Mesenchymal stem cell (in vitro differentiated cells and primary cell): ENCODE data around the gene CCDC68.
"Not testable (repeated sequence)": the region's sequence is repeated elsewhere in the genome, so short reads cannot be mapped to it uniquely, and the experiment has no call there.

Experiments used
- DNase-seq: peaks from one replicate; pipeline ENCODE4 v3.0.0-alpha.2; 2013
- H2AFZ ChIP-seq: one replicate; pipeline ENCODE4 v1.6.1; 2013; ENCODE audit warnings: low read depth, mild to moderate bottlenecking, control low read depth, inconsistent platforms, low read length, moderate library complexity
- H2AK5ac ChIP-seq: 2 replicates; pipeline ENCODE4 v1.6.1; 2013; ENCODE audit warnings: low read length, moderate library complexity, mild to moderate bottlenecking, inconsistent platforms; ENCODE audit not compliant: severe bottlenecking
- H2BK120ac ChIP-seq: one replicate; pipeline ENCODE4 v1.6.1; 2013; ENCODE audit warnings: low read depth, mild to moderate bottlenecking, inconsistent platforms, low read length, moderate library complexity
- H2BK12ac ChIP-seq, 2 experiments: one replicate each; pipeline ENCODE4 v1.6.1; 2013; ENCODE audit warnings: inconsistent platforms in 2 of 2, low read length in 2 of 2, mild to moderate bottlenecking in 2 of 2, moderate library complexity in 2 of 2, control low read depth in 1 of 2
- H2BK15ac ChIP-seq: one replicate; pipeline ENCODE4 v1.6.1; 2013; ENCODE audit warnings: mild to moderate bottlenecking, low read depth, inconsistent platforms; ENCODE audit not compliant: poor library complexity, severe bottlenecking
- H2BK5ac ChIP-seq: 2 replicates; pipeline ENCODE4 v1.6.1; 2013; ENCODE audit warnings: low read depth, mild to moderate bottlenecking, low read length, control low read depth, inconsistent platforms; ENCODE audit not compliant: poor library complexity, severe bottlenecking
- H3K14ac ChIP-seq, 2 experiments: one replicate each; pipeline ENCODE4 v1.6.1; 2013; ENCODE audit warnings: inconsistent platforms in 2 of 2, low read length in 2 of 2, control low read depth in 1 of 2, mild to moderate bottlenecking in 1 of 2, moderate library complexity in 1 of 2
- H3K18ac ChIP-seq, 2 experiments: one replicate each; pipeline ENCODE4 v1.6.1; 2013; ENCODE audit warnings: inconsistent platforms in 2 of 2, low read length in 2 of 2, control low read depth in 1 of 2, low read depth in 1 of 2, mild to moderate bottlenecking in 1 of 2
- H3K23ac ChIP-seq, 2 experiments: one replicate each; pipeline ENCODE4 v1.6.1; 2013; ENCODE audit warnings: inconsistent platforms in 2 of 2, low read length in 2 of 2, mild to moderate bottlenecking in 2 of 2, moderate library complexity in 2 of 2, control low read depth in 1 of 2
- H3K27ac ChIP-seq: 2 replicates; pipeline ENCODE4 v1.5.1; 2013; ENCODE audit warnings: mild to moderate bottlenecking, moderate library complexity, low read length, control low read depth, inconsistent platforms; ENCODE audit not compliant: poor library complexity, severe bottlenecking
- H3K27me3 ChIP-seq, 2 experiments: 2 replicates each; pipeline versions ENCODE4 v1.6.1 to v1.7.0; 2013; ENCODE audit warnings: low read length in 2 of 2, mild to moderate bottlenecking in 2 of 2, moderate library complexity in 2 of 2, control low read depth in 1 of 2, inconsistent platforms in 1 of 2; ENCODE audit not compliant: control insufficient read depth in 1 of 2, insufficient read depth in 1 of 2
- H3K36me3 ChIP-seq, 2 experiments: 2 replicates each; pipeline versions ENCODE4 v1.6.1 to v1.7.0; 2013; ENCODE audit warnings: low read length in 2 of 2, control low read depth in 1 of 2, inconsistent platforms in 1 of 2, low read depth in 1 of 2, mild to moderate bottlenecking in 1 of 2; ENCODE audit not compliant: insufficient read depth in 2 of 2, control insufficient read depth in 1 of 2
- H3K4ac ChIP-seq, 2 experiments: one replicate each; pipeline ENCODE4 v1.6.1; 2013; ENCODE audit warnings: inconsistent platforms in 2 of 2, low read length in 2 of 2, mild to moderate bottlenecking in 2 of 2, moderate library complexity in 2 of 2, control low read depth in 1 of 2, low read depth in 1 of 2
- H3K4me1 ChIP-seq: 2 replicates; pipeline ENCODE4 v1.6.1; 2013; ENCODE audit warnings: low read depth, low read length, control low read depth; ENCODE audit not compliant: control insufficient read depth, insufficient read depth
- H3K4me2 ChIP-seq: 2 replicates; pipeline ENCODE4 v1.6.1; 2013; ENCODE audit warnings: low read length, mild to moderate bottlenecking, inconsistent platforms; ENCODE audit not compliant: poor library complexity, severe bottlenecking
- H3K4me3 ChIP-seq, 2 experiments: 2 replicates each; pipeline versions ENCODE4 v1.5.1 to v1.7.0; 2013; ENCODE audit warnings: low read length in 2 of 2, mild to moderate bottlenecking in 2 of 2, control low read depth in 1 of 2, low read depth in 1 of 2; ENCODE audit not compliant: insufficient read depth in 1 of 2
- H3K79me1 ChIP-seq: replicated peaks from 2 replicates; pipeline ENCODE4 v1.6.1; 2013; ENCODE audit warnings: mild to moderate bottlenecking, control low read depth, low read length, inconsistent platforms; ENCODE audit not compliant: poor library complexity, severe bottlenecking
- H3K9ac ChIP-seq: 2 replicates; pipeline ENCODE4 v1.7.0; 2013; ENCODE audit warnings: mild to moderate bottlenecking, low read length, moderate library complexity
- H3K9me3 ChIP-seq: 2 replicates; pipeline ENCODE4 v1.7.0; 2013; ENCODE audit warnings: mild to moderate bottlenecking, low read length; ENCODE audit not compliant: control insufficient read depth
- H4K8ac ChIP-seq: one replicate; pipeline ENCODE4 v1.6.1; 2013; ENCODE audit warnings: inconsistent platforms, mild to moderate bottlenecking, low read length, moderate library complexity
- H4K91ac ChIP-seq: one replicate; pipeline ENCODE4 v1.6.1; 2013; ENCODE audit warnings: mild to moderate bottlenecking, low read length, inconsistent platforms
- whole genome bisulfite sequencing: methylation state at CpG from one replicate; pipeline ENCODE4 v1.1.7; 2013; ENCODE audit warnings: mixed read lengths; 5-methylcytosine and 5-hydroxymethylcytosine counted together

Gene CCDC68

GRCh38 chr18:54857499-54857898 is 101.8 kb downstream of the CCDC68 start:
- Histone ChIP-seq H3K14ac (peak overlapping the region in 1 of 2 experiments; percentile 6), H3K27me3 (no peaks in the 10 kb centered on the region), H4K91ac (peak overlapping the region; percentile 15), H2AFZ (no peak overlapping the region), H4K8ac (peak overlapping the region; percentile 28), H3K27ac (no peak overlapping the region), H3K4me2 (no peak overlapping the region), H2BK120ac (no peak overlapping the region), H2AK5ac (no peak overlapping the region), H3K9me3 (no peaks in the 10 kb centered on the region), H3K4me1 (no peaks in the 10 kb centered on the region), H2BK12ac (peak overlapping the region in 1 of 2 experiments; percentile 7), H3K23ac (no peak overlapping the region), H2BK5ac (no peak overlapping the region), H3K9ac (no peak overlapping the region), H3K4ac (no peak overlapping the region), H3K36me3 (no peaks in the 10 kb centered on the region), H2BK15ac (no peak overlapping the region), H3K79me1 (no peaks in the 10 kb centered on the region), H3K4me3 (no peak overlapping the region), H3K18ac (peak overlapping the region in 1 of 2 experiments; percentile 62)
- DNase-seq: no peak
- 92% methylated on average over 3 of the region's 3 CpGs for WGBS

GRCh38 chr18:54856105-54856646 is 103.1 kb downstream of the CCDC68 start:
- Histone ChIP-seq H2BK15ac (no peak overlapping the region), H3K4ac (peak overlapping the region in 1 of 2 experiments; percentile 3), H2AK5ac (no peak overlapping the region), H3K27me3 (no peaks in the 10 kb centered on the region), H3K79me1 (no peaks in the 10 kb centered on the region), H3K9ac (no peak overlapping the region), H3K4me3 (no peak overlapping the region), H3K23ac (no peak overlapping the region), H4K91ac (no peak overlapping the region), H3K27ac (no peak overlapping the region), H2BK5ac (no peak overlapping the region), H3K4me2 (no peak overlapping the region), H2BK12ac (no peak overlapping the region), H3K36me3 (no peaks in the 10 kb centered on the region), H2AFZ (no peak overlapping the region), H4K8ac (peak overlapping the region; percentile 75), H2BK120ac (no peak overlapping the region), H3K4me1 (no peaks in the 10 kb centered on the region), H3K9me3 (no peaks in the 10 kb centered on the region), H3K14ac (no peak overlapping the region), H3K18ac (peak overlapping the region in 1 of 2 experiments; percentile 62)
- WGBS: 68% methylated on average over 2 of the region's 2 CpGs
- peak; percentile 53 for DNase-seq

- not testable (repeated sequence) for H3K23ac ChIP-seq, H2BK120ac ChIP-seq, H2BK5ac ChIP-seq, H3K27ac ChIP-seq, H3K27me3 ChIP-seq, H2BK15ac ChIP-seq, H3K4ac ChIP-seq, H3K14ac ChIP-seq, DNase-seq, H3K79me1 ChIP-seq, H4K8ac ChIP-seq, H3K9ac ChIP-seq, H3K4me2 ChIP-seq, H3K4me1 ChIP-seq, H3K36me3 ChIP-seq, H2AFZ ChIP-seq, H3K9me3 ChIP-seq, H3K4me3 ChIP-seq, H2AK5ac ChIP-seq
- Histone ChIP-seq H2BK12ac (peak overlapping the region in 1 of 2 experiments; percentile 77), H4K91ac (peak overlapping the region; percentile 35), H3K18ac (peak overlapping the region in 1 of 2 experiments; percentile 78)
- 94% methylated on average over 3 of the region's 3 CpGs for WGBS
Measured at GRCh38 chr18:54855050-54855449, 104.2 kb downstream of the CCDC68 start.

- no peak overlapping the region for H3K4ac ChIP-seq
- H3K27ac ChIP-seq: no peak overlapping the region
- H2AK5ac ChIP-seq: no peak overlapping the region
- no peak overlapping the region for H2BK15ac ChIP-seq
- WGBS: 62% methylated on average over 5 of the region's 6 CpGs
- H3K14ac ChIP-seq: no peak overlapping the region
- DNase-seq: peak; percentile 40
- H3K79me1 ChIP-seq: no peaks in the 10 kb centered on the region
- H2AFZ ChIP-seq: no peak overlapping the region
- H3K4me1 ChIP-seq: no peaks in the 10 kb centered on the region
- no peaks in the 10 kb centered on the region for H3K27me3 ChIP-seq
- no peak overlapping the region for H4K91ac ChIP-seq
- H3K9me3 ChIP-seq: no peaks in the 10 kb centered on the region
- no peak overlapping the region for H3K9ac ChIP-seq
- H2BK12ac ChIP-seq: peak overlapping the region in 1 of 2 experiments; percentile 61
- H2BK5ac ChIP-seq: no peak overlapping the region
- H3K4me3 ChIP-seq: no peak overlapping the region
- no peak overlapping the region for H3K18ac ChIP-seq
- H3K4me2 ChIP-seq: no peak overlapping the region
- no peak overlapping the region for H2BK120ac ChIP-seq
- no peak overlapping the region for H3K23ac ChIP-seq
- H3K36me3 ChIP-seq: no peaks in the 10 kb centered on the region
- no peak overlapping the region for H4K8ac ChIP-seq
Measured at GRCh38 chr18:54852780-54853675, 106.2 kb downstream of the CCDC68 start.
